Endodermal cell (in vitro differentiated cells): ENCODE data around the gene HSPD1. TPM values are rescaled to one million over a fixed set of nuclear protein-coding genes. Genes with fewer than 3 reads are reported as not detected.

Experiments
- DNase-seq: peaks from one replicate; pipeline ENCODE4 v3.0.0-alpha.2; 2017
- H3K27ac ChIP-seq: 2 replicates; pipeline ENCODE4 v1.5.1; 2013; ENCODE audit warnings: mild to moderate bottlenecking, low read depth, low read length, moderate library complexity
- H3K27me3 ChIP-seq: 2 replicates; pipeline ENCODE4 v1.6.1; 2013; ENCODE audit warnings: mild to moderate bottlenecking, low read length, moderate library complexity; ENCODE audit not compliant: insufficient read depth, control insufficient read depth, poor library complexity, severe bottlenecking
- H3K36me3 ChIP-seq: 2 replicates; pipeline ENCODE4 v1.7.0; 2013; ENCODE audit warnings: mild to moderate bottlenecking, low read length, moderate library complexity; ENCODE audit not compliant: control insufficient read depth, insufficient read depth
- H3K4me1 ChIP-seq: one replicate; pipeline ENCODE4 v1.7.0; 2013; ENCODE audit warnings: low read length; ENCODE audit not compliant: control insufficient read depth, insufficient read depth
- H3K4me3 ChIP-seq: 2 replicates; pipeline ENCODE4 v1.5.1; 2013; ENCODE audit warnings: mild to moderate bottlenecking, low read length, moderate library complexity
- H3K9ac ChIP-seq: 2 replicates; pipeline ENCODE4 v1.6.1; 2013; ENCODE audit warnings: mild to moderate bottlenecking, low read length, moderate library complexity; ENCODE audit not compliant: poor library complexity, severe bottlenecking; ENCODE audit errors: extremely low read depth
- H3K9me3 ChIP-seq: 2 replicates; pipeline ENCODE4 v1.6.1; 2013; ENCODE audit warnings: mild to moderate bottlenecking, low read length, moderate library complexity; ENCODE audit not compliant: control insufficient read depth
- H3K27ac Mint-ChIP-seq: 2 replicates; pipeline ENCODE4 v1.8.0; 2020; ENCODE audit warnings: mixed read lengths
- H3K27me3 Mint-ChIP-seq: 2 replicates; pipeline ENCODE4 v1.8.0; 2021; ENCODE audit warnings: mild to moderate bottlenecking, mixed read lengths; ENCODE audit not compliant: insufficient read depth
- H3K36me3 Mint-ChIP-seq: 2 replicates; pipeline ENCODE4 v1.8.0; 2020; ENCODE audit warnings: low read depth, mixed read lengths
- H3K4me1 Mint-ChIP-seq: 2 replicates; pipeline ENCODE4 v1.8.0; 2020; ENCODE audit warnings: mixed read lengths
- H3K4me3 Mint-ChIP-seq: 2 replicates; pipeline ENCODE4 v1.8.0; 2020; ENCODE audit warnings: mild to moderate bottlenecking, moderate library complexity, mixed read lengths
- H3K9me3 Mint-ChIP-seq: 2 replicates; pipeline ENCODE4 v1.8.0; 2020; ENCODE audit warnings: mild to moderate bottlenecking, mixed read lengths
- WGBS, 2 experiments: methylation state at CpG; one replicate each; pipeline versions ENCODE4 v1.1.5 to v1.1.7; 2013; ENCODE audit warnings: missing lambda C conversion rate in 2 of 2, mixed read lengths in 1 of 2; ENCODE audit not compliant: insufficient coverage in 1 of 2, insufficient read length in 1 of 2; 5-methylcytosine and 5-hydroxymethylcytosine counted together
- total RNA-seq, 2 donors: library from RNA; stranded (reverse); fragmentation: NEBNext Ultra II Directional in 1 of 2; extraction: Animal tissue kit (Norgen Biotek cat#: 25700) in 1 of 2; gene quantifications; 2 replicates in 1 of 2; 3 replicates in 1 of 2; pipeline ENCODE4 v1.2.1, GENCODE V29; 2021
- TF ChIP-seq, protein P1 (sequence below): fragments of 200-600 bp; sonication (generic); conservative IDR thresholded peaks from 2 replicates; pipeline ENCODE4 v1.5.0; 2021; ENCODE audit warnings: antibody characterized with exemption, mild to moderate bottlenecking

Gene HSPD1
- total RNA-seq, 2 donors from 2014 or later: 553 to 588 TPM

DNA sequence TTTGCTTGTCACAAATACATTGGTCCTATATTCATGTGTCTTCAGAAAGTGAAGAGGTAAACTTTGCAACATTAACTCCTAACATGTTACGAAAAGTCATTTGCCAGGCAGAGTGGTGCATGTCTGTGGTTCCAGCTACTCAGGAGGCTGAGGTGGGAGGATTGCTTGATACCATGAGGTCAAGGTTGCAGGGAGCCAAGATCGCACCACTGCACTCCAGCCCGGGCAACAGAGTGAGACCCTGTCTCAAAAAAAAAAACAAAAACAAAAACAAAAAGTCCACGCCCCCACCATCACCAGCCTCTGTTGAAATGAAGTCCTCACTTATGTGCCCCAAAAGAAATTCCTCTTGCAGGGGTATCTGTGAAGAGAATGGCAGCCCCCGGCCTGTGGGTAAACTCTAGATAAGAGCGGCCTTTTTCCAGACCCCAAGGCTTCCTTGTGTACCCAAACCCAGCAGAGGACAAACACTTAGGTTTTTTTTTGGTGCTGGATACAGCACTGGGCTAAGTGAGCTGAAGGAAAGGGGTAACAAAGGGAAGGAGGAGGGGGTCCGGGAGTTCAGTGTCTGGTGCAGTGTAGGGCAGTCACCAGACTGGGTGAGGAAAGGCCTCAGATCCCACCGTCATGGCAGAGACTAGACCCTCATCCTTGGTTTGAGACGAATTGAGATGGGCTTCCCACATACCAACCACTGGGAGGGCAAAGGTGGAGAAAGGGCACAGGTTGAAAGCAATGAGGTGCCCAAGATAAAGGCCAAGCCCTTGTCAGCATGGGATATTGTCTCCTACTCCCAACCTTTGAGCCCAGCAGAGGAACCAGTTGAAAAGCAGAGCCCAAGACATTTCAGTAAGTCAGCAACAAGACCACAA lies 19.2 kb downstream of the HSPD1 start:
- TF ChIP-seq, protein P1, sequence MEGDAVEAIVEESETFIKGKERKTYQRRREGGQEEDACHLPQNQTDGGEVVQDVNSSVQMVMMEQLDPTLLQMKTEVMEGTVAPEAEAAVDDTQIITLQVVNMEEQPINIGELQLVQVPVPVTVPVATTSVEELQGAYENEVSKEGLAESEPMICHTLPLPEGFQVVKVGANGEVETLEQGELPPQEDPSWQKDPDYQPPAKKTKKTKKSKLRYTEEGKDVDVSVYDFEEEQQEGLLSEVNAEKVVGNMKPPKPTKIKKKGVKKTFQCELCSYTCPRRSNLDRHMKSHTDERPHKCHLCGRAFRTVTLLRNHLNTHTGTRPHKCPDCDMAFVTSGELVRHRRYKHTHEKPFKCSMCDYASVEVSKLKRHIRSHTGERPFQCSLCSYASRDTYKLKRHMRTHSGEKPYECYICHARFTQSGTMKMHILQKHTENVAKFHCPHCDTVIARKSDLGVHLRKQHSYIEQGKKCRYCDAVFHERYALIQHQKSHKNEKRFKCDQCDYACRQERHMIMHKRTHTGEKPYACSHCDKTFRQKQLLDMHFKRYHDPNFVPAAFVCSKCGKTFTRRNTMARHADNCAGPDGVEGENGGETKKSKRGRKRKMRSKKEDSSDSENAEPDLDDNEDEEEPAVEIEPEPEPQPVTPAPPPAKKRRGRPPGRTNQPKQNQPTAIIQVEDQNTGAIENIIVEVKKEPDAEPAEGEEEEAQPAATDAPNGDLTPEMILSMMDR: no peak
- Histone ChIP-seq H3K9ac (no peak overlapping the region), H3K4me3 (no peak overlapping the region), H3K36me3 (peaks cover 31% of the 10 kb centered on the region), H3K27me3 (no peaks in the 10 kb centered on the region), H3K27ac (no peak overlapping the region), H3K4me1 (no peaks in the 10 kb centered on the region), H3K9me3 (peaks cover 26% of the 10 kb centered on the region)
- Mint-ChIP-seq H3K9me3 (peaks cover 19% of the 10 kb centered on the region), H3K36me3 (peaks cover 38% of the 10 kb centered on the region), H3K4me1 (no peaks in the 10 kb centered on the region), H3K27me3 (no peaks in the 10 kb centered on the region), H3K27ac (no peak overlapping the region), H3K4me3 (no peak overlapping the region)
- WGBS, 2 experiments: 82 to 92% methylated on average over 5 to 9 of the region's 9 CpGs
- no peak for DNase-seq

DNA sequence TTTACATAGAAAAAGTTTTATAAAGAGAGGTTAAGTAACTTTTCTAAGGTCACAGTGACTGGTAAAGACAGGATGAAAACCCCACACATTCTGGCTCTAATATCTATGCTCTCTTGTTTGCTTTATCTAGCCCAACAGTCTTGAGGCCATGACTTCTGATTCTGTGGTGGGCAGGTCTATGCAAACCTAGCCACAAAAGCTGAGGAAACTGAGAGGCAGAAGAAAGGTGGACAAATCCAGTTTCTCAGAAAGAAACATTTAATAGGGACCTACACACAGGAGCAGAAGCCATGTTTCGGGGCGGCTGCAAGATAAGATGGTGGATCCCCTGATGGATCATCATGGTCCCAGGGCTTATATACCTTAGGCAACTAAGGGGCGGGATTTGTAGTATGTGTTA lies 21.8 kb downstream of the HSPD1 start:
- Mint-ChIP-seq H3K4me3 (no peak overlapping the region), H3K36me3 (peaks cover 42% of the 10 kb centered on the region), H3K27ac (no peak overlapping the region), H3K27me3 (no peaks in the 10 kb centered on the region), H3K9me3 (peaks cover 2% of the 10 kb centered on the region), H3K4me1 (no peaks in the 10 kb centered on the region)
- no peaks in the 10 kb centered on the region for H3K27me3 ChIP-seq
- DNase-seq: no peak
- 93 to 100% methylated on average over 2 to 3 of the region's 3 CpGs for WGBS, 2 experiments
- peaks cover 6% of the 10 kb centered on the region for H3K9me3 ChIP-seq
- no peak overlapping the region for H3K4me3 ChIP-seq
- H3K4me1 ChIP-seq: no peaks in the 10 kb centered on the region
- H3K36me3 ChIP-seq: peaks cover 44% of the 10 kb centered on the region
- TF ChIP-seq, protein P1: no peak
- no peak overlapping the region for H3K9ac ChIP-seq
- no peak overlapping the region for H3K27ac ChIP-seq

DNA sequence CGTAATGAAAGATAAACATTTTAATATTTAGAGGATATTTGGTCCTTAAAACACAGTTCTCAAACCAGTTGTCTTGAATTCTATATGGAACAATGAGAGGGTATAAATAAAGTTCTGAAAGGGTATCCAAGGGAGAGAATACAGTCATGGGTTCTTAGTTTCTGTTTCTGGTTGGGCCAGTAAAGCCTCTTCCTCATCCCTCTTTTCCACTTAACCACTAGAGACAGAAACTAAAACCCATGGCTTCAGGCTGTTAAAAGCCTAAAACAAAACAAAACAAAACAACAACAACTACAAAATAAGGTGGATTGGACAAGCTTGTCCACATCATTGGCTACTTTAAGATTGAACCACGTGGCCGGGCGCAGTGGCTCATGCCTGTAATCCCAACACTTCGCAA lies 27.5 kb downstream of the HSPD1 start:
- H3K4me3 ChIP-seq: no peak overlapping the region
- H3K4me3 Mint-ChIP-seq: no peak overlapping the region
- DNase-seq: no peak

More for the DNA sequence above, 27.5 kb downstream of the HSPD1 start:
- TF ChIP-seq, protein P1: no peak
- no peaks in the 10 kb centered on the region for H3K9me3 Mint-ChIP-seq
- H3K36me3 ChIP-seq: peaks cover 53% of the 10 kb centered on the region
- peaks cover 47% of the 10 kb centered on the region for H3K36me3 Mint-ChIP-seq
- H3K9ac ChIP-seq: no peak overlapping the region
- H3K4me1 Mint-ChIP-seq: no peaks in the 10 kb centered on the region
- no peak overlapping the region for H3K27ac ChIP-seq
- 95 to 100% methylated on average over 2 to 4 of the region's 5 CpGs for WGBS, 2 experiments
- no peaks in the 10 kb centered on the region for H3K9me3 ChIP-seq
- H3K4me1 ChIP-seq: no peaks in the 10 kb centered on the region
- no peak overlapping the region for H3K27ac Mint-ChIP-seq
- H3K27me3 Mint-ChIP-seq: no peaks in the 10 kb centered on the region
- H3K27me3 ChIP-seq: no peaks in the 10 kb centered on the region
